ELR (cell line): Measurements from ENCODE around the gene TMEM208.

Experiments
- DNase-seq: peaks from one replicate; pipeline ENCODE4 v3.0.0-alpha.2; 2015; ENCODE audit warnings: low read depth

The TMEM208 gene

DNA sequence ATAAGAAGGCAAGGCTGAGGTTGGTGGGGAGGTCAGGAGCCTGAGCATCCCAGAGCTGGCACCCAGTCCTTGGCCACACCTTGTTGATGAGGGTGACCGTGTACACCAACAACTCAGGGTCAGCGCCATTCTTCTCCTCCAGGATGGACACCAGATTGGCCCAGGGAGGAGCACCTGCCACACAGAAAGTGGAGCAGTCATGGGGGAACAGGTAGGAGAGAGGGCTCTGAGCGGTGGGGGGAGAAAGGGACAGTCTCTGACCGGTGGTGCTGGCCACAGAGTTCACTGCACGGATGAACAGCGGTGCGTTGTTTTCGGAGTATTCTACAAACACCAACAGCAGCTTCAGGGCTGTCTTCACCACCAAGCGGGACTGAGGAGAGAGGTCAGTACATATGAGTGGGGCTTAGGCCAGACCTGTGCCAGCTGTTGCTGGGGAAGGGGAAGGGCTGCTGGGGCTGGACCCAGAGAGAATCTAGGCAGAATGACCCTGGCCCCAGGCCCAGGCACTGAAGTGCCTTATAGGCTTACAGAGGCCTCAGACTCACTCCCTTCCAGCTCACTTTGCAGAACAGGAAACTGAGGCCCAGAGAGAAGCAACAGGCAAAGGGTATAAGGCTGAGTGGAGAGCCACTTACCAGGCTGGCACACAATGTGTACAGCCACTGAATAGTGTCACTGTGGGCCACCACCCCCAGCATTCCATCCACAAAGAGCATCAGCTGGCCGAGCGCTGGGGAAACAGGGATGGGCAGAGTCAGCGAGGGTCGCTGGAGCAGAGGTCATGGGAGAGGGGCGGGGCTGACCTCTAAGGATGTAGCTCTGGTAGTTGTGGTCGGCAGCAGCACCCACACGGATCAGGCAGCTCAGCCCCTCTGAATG, 10.7 kb downstream of the TMEM208 start:
- DNase-seq, result no peak

DNA sequence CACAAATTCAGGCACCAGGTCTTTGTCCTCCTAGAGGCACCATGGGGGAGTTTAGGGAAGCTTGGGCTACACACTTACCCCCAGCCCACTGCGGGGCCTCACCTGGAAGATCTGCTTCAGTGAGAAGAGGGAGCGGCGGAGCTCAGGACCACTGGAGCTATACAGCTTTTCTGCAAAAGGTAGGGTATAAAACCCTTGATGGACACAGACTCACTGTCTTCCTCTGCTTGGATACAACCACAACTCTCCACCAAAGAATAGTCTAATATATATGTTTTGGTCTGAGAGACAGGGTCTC, 11.3 kb downstream of the TMEM208 start:
- DNase-seq, result no peak

DNA sequence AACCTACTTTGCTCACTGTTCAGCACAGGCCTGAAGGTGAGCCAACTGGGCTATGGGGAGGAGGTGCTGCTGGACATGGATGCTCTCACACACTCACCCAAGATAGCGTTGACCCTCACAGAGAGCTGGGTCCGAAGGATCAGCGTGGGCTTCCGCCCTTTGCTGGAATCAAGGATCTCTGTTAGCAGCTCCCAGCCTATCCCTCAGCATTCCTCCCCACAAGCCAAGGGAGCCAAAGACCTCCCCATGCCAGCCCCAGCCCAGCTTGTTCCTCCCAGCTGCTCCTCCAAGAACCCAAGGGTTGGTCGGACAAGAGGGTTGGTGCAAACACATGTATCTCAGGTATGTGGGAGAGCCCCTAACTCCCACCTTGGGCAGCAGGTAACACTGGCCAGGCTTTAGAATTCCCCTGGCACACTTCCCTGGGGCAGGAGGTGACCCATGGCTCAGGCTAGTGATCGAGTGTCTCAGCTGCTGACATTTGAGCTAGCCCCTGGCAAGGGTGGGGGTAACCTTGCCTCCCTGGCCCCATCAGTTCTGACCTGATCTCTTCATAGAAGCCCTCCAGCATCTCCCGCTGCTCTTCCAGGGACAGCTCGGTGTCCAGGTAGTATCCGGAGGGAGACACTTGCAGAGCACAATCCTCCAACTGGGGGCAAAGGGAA, 12.0 kb downstream of the TMEM208 start:
- no peak for DNase-seq

DNA sequence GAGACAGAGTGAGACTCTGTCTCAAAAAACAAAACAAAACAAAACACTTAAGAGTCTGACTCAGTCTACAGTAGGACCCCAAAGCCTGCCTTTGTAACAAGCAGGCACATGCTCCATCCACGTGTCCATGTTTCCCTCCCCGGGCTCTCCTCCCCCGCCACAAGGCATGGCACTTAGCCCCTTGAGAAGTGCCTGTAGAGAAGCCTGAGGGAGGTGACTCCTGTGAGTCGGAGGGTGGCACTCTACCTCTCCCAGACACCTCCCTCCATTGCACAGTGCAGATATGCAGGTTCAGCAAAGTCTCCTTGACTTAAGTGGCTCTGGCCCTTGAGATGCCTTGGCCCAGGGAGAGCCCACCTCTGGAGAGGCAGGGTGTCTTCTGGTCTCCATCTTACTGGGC, 13.6 kb downstream of the TMEM208 start:
- peak; percentile 45 for DNase-seq

DNA sequence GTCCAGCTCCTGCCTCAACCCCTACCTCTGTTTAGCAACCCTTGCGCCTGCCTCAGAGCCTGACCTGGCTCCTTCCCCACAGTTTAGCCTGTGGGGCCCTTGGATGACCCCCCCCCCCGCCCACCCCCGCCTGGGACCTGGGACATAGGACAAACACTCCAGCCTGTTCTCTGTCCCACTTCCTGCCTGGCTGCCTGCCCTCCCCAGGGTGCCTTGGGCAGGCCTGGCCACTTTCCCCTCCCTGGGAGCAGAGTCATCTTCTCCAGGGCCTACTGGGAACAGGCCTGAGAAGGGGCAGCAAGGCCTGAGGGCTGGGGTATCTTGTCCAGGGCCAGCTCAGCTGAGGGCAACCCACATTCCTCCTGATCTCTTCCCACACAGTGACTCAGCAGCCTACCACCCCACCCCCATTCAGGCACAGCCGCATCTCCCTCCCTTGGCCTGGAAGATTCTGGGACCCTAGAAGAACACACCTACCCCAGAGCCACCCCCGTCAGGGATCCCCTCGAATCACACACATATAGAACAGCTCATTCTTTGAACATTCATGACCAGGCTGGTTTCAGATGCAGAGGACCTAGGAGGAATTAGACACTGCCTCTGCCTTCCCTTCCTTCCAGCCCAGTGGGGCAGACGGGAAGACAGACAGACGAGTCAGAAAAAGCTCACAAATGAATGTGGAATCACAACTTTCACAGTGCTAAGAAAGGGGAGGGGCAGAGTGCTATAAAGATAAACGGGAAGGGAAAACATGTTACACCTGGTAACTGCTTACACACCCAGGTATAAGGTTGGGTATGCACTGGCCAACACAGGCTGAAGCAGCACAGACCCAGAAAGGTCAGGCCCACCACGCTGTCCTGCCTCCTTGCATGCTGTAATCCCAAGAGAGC, 14.3 kb downstream of the TMEM208 start:
- DNase-seq, result peak; percentile 93

DNA sequence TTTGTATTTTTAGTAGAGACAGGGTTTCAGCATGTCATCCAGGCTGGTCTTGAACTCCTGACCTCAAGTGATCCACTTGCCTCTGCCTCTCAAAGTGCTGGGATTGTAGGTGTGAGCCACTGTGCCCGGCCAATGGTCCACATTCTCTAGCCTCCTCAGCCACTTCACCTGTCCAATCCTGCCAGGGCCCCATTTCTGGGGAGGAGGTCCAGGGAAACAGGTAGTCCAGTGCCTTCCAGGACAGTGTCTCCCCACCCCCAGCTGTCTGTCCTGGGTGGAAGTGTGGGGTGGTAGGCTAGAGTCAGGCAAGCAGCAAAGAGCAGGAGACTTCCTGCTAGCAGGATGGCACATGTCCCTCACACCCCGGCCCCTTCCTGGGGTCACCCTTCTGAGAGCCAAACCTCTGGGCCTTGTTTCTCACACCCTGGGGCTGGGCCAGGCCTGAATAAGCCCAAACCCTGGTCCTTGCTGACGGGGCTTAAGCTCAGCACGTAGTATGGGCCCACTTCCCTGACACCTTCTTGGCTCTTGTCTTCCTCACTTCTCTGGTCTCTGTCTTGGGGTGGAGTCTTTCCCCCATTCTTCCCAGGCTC, 15.3 kb downstream of the TMEM208 start:
- no peak for DNase-seq

DNA sequence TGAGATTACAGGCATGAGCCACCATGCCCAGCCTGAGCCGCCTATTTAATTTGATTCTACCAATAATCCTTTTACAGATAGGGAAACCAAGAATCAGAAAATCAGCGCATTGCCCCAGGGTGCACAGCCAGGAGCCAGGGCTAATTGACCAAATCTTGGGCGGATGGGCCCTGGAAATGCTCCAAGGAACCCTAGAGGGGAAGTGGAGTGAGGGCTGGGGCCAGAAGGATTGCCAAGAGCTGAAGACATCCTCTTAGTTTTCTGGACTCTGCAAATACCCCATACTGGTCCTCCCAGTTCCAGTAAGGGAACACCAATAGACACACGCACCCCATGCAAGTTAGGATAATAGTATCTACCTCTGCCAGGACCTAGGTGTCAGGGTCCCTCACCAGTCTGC, 16.6 kb downstream of the TMEM208 start:
- DNase-seq, result no peak

DNA sequence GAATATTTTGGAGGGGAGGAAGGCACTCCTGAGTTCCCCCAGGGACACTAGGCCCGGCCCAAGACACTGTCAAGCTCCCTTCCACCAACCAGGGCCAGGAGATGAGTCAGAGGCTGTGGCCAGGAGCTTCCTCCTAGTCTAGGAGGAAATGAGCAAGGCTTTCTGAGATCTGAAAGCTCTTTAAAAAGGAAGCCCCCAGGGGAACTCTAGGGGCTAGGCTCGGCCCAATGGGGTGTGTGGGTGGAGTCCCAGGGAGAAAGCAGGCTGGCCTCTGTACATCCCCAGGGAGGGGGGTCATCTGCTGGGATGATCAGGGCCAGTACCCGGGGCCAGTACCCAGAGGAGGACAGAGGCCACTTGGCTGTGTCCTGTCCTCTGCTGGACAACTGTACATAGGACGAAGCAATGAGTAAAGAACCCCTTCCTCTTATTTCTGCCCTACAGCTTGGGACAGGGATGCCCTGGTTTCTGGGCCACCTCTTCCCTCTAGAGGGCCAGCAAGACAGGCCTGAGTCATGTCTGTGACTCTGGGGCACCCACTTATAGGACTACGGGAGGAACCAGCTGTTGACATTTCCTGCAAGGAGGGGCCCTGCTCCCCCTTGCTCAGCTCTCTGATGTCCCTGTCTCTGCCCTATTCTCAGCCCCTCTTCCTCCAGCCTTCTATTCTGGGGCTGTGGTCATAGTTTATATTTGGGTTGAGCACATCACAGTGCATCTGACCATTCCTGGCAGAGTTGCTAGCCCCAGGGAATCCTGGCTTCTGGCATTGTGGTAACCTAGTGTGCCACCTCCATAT, 17.7 kb downstream of the TMEM208 start:
- DNase-seq, result peak; percentile 100

DNA sequence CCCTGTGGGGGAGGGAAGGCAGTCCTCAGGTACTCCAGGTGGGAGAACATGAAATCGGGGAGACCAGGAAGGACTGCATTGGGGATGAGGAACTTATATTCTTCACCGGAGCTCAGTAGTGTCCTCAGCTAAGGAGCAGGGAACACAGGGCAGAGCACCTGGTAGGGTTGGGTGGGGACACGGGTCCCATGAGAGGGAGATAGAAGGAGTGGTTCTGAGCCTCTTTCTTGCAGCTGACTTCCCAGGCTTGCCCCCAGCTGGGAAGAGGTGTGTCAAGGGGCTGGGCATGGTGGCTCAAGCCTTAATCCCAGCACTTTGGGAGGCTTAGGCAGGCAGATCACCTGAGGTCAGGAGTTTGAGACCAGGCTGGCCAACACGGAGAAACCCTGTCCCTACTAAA, 18.3 kb downstream of the TMEM208 start:
- no peak for DNase-seq

DNA sequence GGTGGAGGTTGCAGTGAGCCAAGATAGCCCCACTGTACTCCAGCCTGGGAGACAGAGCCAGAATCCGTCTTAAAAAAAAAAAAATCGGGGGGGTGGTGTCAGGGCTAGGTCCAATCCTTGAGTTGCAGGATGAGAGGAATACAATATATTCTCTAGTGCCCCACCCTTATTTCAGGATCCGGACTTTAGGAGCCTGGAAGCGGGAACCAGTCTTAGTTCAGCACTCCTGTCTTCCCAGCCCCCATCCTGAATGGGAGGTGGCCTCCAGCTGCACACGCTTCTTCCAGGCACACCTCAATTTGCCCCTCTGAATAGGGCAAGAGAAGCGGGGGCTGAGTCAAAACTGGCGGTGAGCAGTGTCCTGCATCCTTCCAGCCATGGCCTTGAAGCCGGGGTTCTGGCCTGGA, 18.7 kb downstream of the TMEM208 start:
- no peak for DNase-seq

DNA sequence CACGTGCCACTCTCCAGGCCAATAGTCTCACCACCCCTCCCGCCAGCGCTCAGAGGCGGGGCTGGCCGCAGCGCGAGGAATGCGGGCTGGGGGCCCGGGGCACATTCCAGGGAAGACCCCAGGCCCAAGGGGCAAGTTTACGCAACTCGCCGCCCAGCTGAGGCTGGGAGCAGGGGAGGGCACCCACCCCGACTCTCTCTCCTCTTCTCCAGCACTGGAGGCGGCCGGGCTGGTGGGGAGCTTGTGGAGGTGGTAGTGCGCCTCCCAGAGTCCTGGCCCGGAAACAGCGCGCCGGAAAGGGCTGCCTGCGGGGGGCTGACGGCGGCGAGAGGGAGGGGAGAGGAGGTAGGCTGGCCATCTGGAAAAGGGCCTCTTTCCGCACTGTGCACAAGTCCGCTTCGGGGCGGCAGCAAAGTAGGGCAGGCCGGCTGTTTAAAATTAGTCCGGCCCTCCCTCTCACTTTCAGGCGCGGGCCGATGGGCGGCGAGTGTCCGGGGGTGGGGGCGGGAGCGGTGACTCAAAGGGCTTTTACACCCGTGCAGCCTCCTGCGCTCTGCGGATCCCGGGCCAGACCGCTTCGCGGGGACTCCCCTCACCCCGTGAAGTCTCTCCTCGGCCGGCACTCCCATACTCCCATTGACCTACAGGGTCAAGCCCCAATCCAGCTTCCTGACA, 19.3 kb downstream of the TMEM208 start:
- DNase-seq, result peak; percentile 85

DNA sequence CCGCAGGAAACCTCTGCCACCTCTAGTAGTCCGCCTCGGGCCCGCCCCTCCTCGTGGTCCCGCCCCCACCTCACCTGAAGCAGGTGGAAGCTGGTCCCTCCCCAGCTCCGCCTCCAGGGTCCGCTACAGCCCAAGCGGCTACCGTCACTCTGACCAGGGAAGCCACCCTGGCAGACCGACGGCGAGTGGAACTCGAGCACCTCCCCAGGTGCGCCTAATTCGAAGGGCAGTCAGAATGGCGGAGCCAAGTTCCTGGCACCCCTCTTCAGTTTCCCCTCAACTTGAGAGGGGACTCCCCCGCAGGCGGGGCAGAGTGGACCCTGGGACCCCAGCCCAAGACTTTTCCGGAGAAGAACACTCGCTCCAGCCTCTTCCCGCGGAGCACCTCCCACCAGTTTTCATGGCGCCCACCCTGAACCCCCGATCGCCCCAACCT, 19.8 kb downstream of the TMEM208 start:
- DNase-seq, result peak; percentile 43

DNA sequence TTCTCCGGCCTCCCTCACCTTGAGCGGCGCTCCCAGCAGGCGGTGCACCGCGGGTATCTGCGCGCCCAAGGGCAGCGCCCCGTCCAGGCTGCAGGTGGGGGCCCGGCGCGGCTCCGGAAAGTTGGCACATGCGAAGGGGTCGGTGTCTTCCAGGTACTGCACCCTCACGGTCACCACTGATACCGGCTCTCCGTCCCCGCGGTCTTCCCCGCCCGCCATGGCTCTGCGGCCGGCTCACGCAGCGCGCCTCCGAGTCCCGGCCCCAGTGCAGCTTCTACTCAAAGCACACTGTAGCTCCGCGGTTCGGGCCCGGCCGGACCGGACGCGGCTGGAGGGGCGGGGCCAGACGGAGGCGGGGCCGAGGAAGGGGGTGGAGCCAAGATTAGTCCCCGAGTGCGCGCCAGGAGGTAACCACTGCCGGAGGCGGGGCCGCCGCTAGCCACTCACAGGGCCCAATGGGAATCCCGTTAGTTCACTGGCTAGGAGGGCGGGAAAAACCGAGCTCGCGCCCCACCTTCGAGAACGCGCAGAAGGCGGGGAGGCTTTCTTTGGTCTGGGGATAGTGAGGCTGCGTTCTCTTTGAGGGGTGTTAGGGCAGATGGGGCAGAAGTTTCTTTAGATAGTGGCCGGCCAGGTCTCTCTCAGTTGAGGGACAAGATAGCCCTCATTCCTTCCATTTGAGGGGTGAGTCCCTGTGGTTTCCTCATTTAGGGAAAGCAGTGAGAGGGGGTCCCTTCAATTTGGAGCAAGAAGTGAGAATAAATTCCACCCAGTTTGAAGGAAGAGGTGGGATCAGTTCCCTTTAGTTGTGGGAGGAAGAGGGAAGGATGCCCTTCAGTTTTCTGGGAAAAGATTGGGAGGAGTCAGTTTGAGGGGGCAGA, 20.5 kb downstream of the TMEM208 start, which contains the start of gene FHOD1:
Gene FHOD1, minus strand, starts transcription at position 290 of the 881 bp plus-strand sequence. Its CDS starts 71 bp downstream, at position 219.
- DNase-seq, result peak; percentile 98

DNA sequence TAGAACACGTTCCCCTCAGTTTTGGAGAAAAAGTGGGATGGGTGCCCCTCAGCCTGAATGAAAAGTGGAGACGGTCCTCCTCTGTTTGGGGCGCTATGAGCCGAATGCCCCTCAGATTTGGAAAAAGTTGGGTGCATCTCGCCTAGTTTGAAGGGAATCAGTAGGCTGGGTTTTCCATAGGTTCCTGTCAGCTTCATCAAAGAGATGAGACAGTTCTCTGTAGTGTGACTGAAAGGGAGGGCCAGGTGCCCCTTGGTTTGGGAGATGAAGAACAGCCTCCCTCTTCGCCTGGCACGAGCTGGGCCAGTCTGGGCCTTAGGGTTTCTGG, 21.1 kb downstream of the TMEM208 start:
- DNase-seq, result peak; percentile 49

DNA sequence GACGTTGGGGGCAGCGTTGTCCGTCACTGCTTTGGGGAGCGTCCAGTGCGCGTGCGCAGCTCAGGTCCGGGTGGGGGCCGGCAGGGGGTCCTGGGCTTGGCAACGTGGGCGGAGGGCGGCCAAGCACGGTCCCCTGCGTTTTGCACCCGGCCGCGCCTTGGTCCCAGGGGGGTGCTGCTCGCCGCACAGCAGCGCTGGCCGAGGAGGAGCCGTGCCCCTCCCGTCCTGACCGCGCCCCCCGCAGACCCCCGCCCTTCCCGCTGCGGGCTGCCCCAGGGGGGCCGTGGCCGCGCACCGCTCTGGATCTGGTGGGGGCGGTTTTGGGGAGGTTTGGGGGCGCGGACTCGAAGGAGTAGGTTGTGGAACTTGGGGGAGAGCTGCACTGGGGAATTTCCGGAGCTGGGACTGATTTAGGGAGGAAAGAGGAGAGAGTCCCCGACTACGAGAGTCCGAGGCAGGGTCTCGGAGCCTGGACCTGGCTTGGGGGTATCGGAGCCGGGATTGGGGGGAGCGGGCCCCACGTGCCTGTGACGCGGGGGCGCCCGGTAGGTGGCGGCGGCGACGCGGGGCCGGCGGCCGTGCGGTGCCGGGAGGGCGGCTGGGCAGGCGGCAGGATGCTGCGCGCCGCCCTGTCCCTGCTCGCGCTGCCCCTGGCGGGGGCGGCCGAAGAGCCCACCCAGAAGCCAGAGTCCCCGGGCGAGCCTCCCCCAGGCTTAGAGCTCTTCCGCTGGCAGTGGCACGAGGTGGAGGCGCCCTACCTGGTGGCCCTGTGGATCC, 21.7 kb downstream of the TMEM208 start, which contains the start of gene SLC9A5:
Gene SLC9A5, plus strand, starts transcription at position 579 of the 777 bp plus-strand sequence. Its CDS starts 36 bp downstream, at position 615.
- DNase-seq, result peak; percentile 57

DNA sequence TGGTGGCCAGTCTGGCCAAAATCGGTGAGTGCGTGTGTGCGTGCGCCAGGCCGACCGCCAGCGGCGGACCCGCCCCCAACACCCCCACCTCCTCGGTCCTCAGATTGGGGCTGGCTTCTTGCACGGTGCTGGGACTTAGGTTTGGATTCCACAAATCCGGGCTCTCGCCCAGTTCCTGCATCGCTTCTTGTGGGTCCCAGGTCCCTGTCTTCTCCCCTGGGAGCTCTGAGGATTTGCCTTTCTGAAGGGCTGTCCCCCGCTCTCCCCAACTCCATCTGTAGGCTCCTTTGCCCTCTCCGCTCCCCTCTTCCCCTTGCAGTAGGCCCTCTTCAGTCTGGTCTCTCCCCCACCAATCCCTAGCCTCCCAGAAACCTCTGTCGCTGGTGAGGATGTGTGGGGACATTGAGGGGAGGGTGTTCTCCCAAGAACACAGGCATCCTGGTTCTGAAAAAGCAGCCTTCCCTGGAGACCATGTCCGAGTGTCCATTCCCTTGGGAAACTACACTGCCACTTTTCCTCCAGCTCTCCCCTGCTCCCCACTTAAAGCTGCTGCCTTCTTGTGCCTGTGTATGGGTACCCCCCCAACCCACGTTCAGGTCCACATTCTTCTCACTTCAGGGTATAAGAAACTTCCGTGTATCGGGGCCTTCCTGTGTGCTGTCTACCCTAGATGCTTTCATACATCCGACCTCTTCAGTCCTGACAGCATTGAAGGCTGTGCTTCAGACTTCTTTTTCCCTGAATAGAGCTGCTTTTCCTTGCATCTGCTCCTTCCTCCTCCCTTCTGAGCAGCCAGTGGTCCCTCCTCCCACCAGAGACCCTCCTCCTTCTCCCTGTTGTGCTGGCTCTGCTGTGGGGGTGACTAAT, 22.5 kb downstream of the TMEM208 start:
- DNase-seq, result peak; percentile 31

DNA sequence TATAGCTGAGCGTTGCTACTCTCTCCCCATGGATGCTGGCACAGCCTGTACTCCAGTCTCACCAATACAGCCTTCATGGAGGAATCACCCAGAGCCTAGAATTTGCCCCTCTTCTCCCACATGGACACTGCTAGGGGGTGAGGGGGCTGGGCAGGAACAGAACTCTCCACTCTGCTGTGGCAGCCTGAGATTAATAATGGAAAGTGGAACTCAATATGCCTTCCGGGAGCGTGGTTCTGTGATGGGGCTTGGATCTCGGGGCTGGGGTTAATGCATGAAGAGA, 23.1 kb downstream of the TMEM208 start:
- DNase-seq, result no peak
